PFSK-1 (cell line): ENCODE measurements around the gene KCNAB3.
A peak's percentile ranks its signal among the peaks of the same experiment; 100 is the strongest.

Source experiments
- FOXP2 ChIP-seq: optimal IDR thresholded peaks from 2 replicates; pipeline ENCODE3; 2011; ENCODE audit warnings: borderline replicate concordance, control low read depth, inconsistent platforms; ENCODE audit not compliant: insufficient read depth; ENCODE audit errors: extremely low read length, extremely low read depth
- POLR2AphosphoS5 ChIP-seq: IDR thresholded peaks from 2 replicates; pipeline ENCODE4 v1.6.1; 2012; ENCODE audit warnings: low read depth, mild to moderate bottlenecking, control low read depth, low read length, moderate library complexity
- REST ChIP-seq, 2 experiments: IDR thresholded peaks; 2 replicates each; pipeline versions ENCODE4 v1.6.1 to v1.8.0; 2011 to 2012; ENCODE audit warnings: low read depth in 2 of 2, low read length in 2 of 2, control low read depth in 1 of 2, inconsistent platforms in 1 of 2, mild to moderate bottlenecking in 1 of 2, moderate library complexity in 1 of 2; ENCODE audit not compliant: insufficient read depth in 1 of 2
- SIN3A ChIP-seq: IDR thresholded peaks from 2 replicates; pipeline ENCODE4 v1.6.1; 2012; ENCODE audit warnings: mild to moderate bottlenecking, low read length, moderate library complexity, borderline replicate concordance; ENCODE audit not compliant: insufficient read depth
- TAF1 ChIP-seq: IDR thresholded peaks from 2 replicates; pipeline ENCODE4 v1.6.1; 2012; ENCODE audit warnings: low read length, control low read depth, borderline replicate concordance; ENCODE audit not compliant: insufficient read depth

KCNAB3 gene

GRCh38 chr17:7884581-7885366, 44.9 kb downstream of the KCNAB3 start:
- TF ChIP-seq REST (IDR thresholded peaks at IDR 0.05; ENCODE audit: insufficient read depth in 1 of 2, low read depth in 2 of 2, low read length in 2 of 2) (no peak), TAF1 (no peak), FOXP2 (no peak), SIN3A (no peak), POLR2AphosphoS5 (no peak)

GRCh38 chr17:7883781-7884386, 45.8 kb downstream of the KCNAB3 start:
- no peak for TF ChIP-seq TAF1
- no peak for TF ChIP-seq POLR2AphosphoS5
- no peak for TF ChIP-seq REST (IDR thresholded peaks at IDR 0.05; ENCODE audit: insufficient read depth in 1 of 2, low read depth in 2 of 2, low read length in 2 of 2)
- no peak for TF ChIP-seq FOXP2
- TF ChIP-seq SIN3A = 0 out of 2 replicates have a peak, but pooled peaks have one; percentile 21

- no peak for TF ChIP-seq FOXP2
- no peak for TF ChIP-seq POLR2AphosphoS5
- no peak for TF ChIP-seq REST (IDR thresholded peaks at IDR 0.05; ENCODE audit: insufficient read depth in 1 of 2, low read depth in 2 of 2, low read length in 2 of 2)
- TF ChIP-seq TAF1 = no peak
- TF ChIP-seq SIN3A = no peak
Measured at GRCh38 chr17:7882629-7883028, 47.0 kb downstream of the KCNAB3 start.

GRCh38 chr17:7882068-7882467, 47.6 kb downstream of the KCNAB3 start:
- no peak for TF ChIP-seq FOXP2
- TF ChIP-seq POLR2AphosphoS5 = no peak
- TF ChIP-seq SIN3A = no peak
- no peak for TF ChIP-seq REST (IDR thresholded peaks at IDR 0.05; ENCODE audit: insufficient read depth in 1 of 2, low read depth in 2 of 2, low read length in 2 of 2)
- no peak for TF ChIP-seq TAF1
